Mucosa of stomach (tissue), 1 donor: ENCODE data around the gene NOX5.

Experiments
- H3K27me3 ChIP-seq: one replicate; pipeline ENCODE4 v1.7.0; 2013; ENCODE audit warnings: mild to moderate bottlenecking, low read length; ENCODE audit not compliant: control insufficient read depth, insufficient read depth
- H3K36me3 ChIP-seq: one replicate; pipeline ENCODE4 v1.7.0; 2013; ENCODE audit warnings: low read length; ENCODE audit not compliant: control insufficient read depth, insufficient read depth
- H3K4me1 ChIP-seq: one replicate; pipeline ENCODE4 v1.7.0; 2013; ENCODE audit warnings: mild to moderate bottlenecking, low read length; ENCODE audit not compliant: control insufficient read depth, insufficient read depth
- H3K4me3 ChIP-seq: one replicate; pipeline ENCODE4 v1.7.0; 2013; ENCODE audit warnings: low read length
- H3K9ac ChIP-seq: one replicate; pipeline ENCODE4 v1.7.0; 2013; ENCODE audit warnings: mild to moderate bottlenecking, low read length, moderate library complexity
- H3K9me3 ChIP-seq: one replicate; pipeline ENCODE4 v1.7.0; 2013; ENCODE audit warnings: mild to moderate bottlenecking, low read length, moderate library complexity; ENCODE audit not compliant: control insufficient read depth
- donor health status: Pancreatic carcinoma.

The NOX5 gene

DNA sequence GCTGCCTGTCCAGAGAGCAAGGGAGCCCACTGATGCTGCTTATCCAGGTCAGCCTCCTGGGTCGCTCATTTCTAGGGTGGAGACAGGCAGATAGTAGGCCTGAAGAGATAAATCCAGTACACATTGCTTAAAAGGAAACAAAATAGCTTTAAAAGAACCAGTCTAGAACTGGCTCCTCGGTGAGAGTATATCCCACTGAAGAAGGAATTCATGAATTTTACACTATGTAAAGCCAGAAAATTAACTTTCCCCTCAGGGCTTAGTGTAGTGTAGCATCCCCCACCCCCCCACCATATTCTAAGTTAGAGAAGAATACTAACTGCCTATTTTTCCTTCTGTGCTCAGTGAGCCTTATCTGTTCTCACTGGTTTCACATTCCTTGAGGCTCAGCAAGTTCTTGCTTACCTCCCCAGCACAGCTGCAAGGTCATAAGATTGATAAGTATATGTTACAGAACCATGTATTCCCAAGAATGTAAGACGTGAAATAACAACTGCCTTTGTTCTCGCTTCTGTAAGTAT lies 30.5 kb upstream of the NOX5 start:
- no peaks in the 10 kb centered on the region for H3K9me3 ChIP-seq
- H3K27me3 ChIP-seq, result no peaks in the 10 kb centered on the region
- no peak overlapping the region for H3K4me3 ChIP-seq
- no peaks in the 10 kb centered on the region for H3K4me1 ChIP-seq
- H3K36me3 ChIP-seq, result no peaks in the 10 kb centered on the region
- H3K9ac ChIP-seq, result no peak overlapping the region

DNA sequence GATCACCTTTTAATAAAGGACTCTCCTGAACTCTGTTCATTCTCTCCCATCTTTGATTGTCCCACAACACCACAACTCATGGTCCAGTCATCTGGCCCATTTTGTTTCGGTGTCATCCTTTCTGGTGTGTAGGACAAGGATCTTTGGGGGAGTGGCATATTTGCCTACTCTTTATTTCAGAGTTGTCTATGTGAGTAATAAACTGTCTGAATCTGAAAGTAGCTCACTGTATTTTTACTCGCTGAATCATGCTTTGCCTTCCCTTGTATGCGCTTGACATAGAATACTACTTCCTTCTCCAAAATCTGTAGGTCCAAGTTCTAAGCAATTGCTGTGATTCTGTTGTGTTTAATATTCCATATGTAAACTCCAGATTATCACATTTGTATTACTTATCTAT lies 29.9 kb upstream of the NOX5 start:
- Histone ChIP-seq H3K27me3 (no peaks in the 10 kb centered on the region), H3K4me1 (no peaks in the 10 kb centered on the region), H3K9ac (no peak overlapping the region), H3K4me3 (no peak overlapping the region), H3K36me3 (no peaks in the 10 kb centered on the region), H3K9me3 (no peaks in the 10 kb centered on the region)

DNA sequence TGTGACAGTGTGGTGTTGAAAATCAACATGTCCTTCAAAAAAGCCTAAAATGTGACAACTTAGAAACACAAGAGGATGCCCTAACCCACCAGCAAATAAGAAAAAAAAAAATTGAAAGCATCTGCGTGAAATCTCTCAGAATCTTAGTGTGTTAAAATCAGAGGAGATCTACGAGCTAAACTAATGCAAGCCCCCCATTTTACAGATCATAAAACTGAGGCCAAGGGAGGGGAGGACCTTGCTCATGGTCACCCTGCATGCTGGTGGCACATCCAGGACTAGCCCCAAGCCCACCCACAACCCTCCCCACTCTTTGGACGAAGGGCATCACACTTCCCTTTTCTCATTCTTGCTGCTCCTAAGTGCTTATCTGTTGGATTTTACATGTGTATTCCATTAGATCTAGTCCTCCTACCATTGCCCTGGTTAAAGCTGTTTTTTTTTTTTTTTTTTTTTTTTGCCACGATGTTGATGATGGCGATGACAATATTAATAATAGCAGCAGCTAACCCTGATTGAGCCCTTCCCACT lies 29.1 kb upstream of the NOX5 start:
- Histone ChIP-seq H3K4me3 (no peak overlapping the region), H3K27me3 (no peaks in the 10 kb centered on the region), H3K36me3 (no peaks in the 10 kb centered on the region), H3K9ac (no peak overlapping the region), H3K9me3 (no peaks in the 10 kb centered on the region), H3K4me1 (peaks cover under 1% of the 10 kb centered on the region)

DNA sequence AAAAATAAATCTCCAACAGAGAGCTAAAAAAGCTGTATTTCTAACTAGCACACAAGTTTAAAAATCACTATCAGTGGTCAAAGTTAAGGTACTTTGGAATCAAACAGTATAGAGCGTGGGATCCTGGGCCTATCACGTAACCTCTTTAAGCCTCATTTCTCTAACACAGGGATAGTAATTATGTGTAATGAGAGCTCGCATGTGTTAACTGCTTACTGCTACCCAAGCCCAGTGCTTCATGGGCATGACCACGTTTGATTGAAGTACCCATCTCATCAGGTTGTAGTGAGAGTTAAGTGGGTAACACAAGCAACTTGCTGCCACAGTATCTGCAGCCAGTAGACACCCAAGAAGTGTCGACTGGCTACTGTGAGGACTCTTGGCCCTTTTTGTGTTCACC lies 28.2 kb upstream of the NOX5 start:
- H3K4me1 ChIP-seq, result peaks cover 8% of the 10 kb centered on the region
- no peaks in the 10 kb centered on the region for H3K9me3 ChIP-seq
- no peaks in the 10 kb centered on the region for H3K36me3 ChIP-seq
- no peaks in the 10 kb centered on the region for H3K27me3 ChIP-seq
- no peak overlapping the region for H3K4me3 ChIP-seq
- no peak overlapping the region for H3K9ac ChIP-seq

DNA sequence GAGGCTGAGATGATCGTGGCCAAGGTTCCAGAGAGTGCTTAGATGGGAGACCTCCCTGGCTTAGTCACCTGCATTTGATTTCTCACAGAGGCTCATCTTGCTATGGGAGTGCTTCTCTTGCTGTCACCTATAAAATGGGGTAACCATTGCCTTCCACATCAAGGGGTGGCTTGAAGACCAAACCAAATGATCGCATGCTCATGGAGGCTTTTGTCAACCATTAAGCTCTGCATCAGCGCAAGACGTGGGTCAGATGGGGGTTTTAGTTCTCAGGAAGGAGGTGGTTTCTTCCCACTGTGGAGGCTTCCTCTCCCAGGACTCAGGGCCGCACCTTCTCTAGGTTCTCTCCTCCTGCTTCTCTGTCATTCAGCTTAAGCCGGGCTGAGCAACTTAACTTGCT lies 27.4 kb upstream of the NOX5 start:
- no peak overlapping the region for H3K9ac ChIP-seq
- no peaks in the 10 kb centered on the region for H3K27me3 ChIP-seq
- peaks cover 12% of the 10 kb centered on the region for H3K4me1 ChIP-seq
- no peaks in the 10 kb centered on the region for H3K36me3 ChIP-seq
- H3K4me3 ChIP-seq, result no peak overlapping the region
- no peaks in the 10 kb centered on the region for H3K9me3 ChIP-seq

DNA sequence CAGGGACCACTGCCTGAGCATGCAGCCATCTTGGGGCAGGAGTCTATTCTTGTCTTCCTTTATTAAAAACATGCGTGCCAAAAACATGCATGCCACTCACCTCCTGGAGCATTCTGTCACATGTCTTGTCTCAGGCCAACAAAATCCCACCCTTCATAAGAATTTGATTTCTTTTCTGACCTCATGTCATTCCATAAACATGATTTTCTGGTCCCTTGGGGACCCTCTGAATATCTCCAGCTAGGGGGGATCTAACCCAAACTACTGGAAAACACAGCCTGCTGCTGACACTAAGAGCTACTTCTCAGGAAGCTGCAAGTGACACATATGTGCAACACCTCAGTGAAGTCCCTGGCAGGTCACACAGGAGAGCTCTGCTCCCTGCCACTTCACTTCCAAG lies 26.8 kb upstream of the NOX5 start:
- Histone ChIP-seq H3K4me1 (peaks cover 12% of the 10 kb centered on the region), H3K4me3 (no peak overlapping the region), H3K27me3 (no peaks in the 10 kb centered on the region), H3K36me3 (no peaks in the 10 kb centered on the region), H3K9me3 (no peaks in the 10 kb centered on the region), H3K9ac (no peak overlapping the region)

DNA sequence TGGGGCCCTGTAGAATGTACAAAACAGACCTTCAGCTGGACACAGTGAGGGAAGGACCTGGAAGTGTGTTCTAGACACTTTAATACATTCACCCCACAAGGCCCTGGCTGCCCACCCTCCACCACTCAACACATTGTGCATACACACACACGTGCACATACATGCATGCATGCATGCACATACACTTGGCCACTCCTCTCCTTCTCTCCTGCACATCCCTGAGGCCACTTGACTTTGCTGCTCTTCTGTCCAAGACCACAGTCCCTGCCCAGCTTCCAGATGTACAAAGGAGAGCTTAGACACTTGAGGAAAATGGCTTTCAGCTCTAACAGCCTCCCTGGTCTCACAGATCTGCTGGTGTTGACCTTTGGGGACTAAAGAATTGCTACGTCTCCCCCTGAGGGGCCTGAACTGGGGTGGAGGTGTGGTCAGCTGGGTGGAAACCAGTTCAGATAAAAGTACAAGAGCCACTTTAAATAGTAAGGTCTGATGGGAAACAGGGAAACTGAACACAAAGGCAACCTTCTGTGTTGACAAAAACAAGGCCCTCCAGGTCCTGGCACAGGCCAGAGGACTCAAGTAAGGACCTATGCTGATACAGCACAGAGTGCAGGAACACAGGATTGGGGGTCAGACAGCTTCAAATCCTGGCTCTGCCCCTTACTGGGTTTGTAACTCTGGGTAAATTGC lies 24.8 kb upstream of the NOX5 start:
- Histone ChIP-seq H3K9ac (no peak overlapping the region), H3K9me3 (no peaks in the 10 kb centered on the region), H3K27me3 (no peaks in the 10 kb centered on the region), H3K4me1 (peaks cover 12% of the 10 kb centered on the region), H3K4me3 (no peak overlapping the region), H3K36me3 (no peaks in the 10 kb centered on the region)

DNA sequence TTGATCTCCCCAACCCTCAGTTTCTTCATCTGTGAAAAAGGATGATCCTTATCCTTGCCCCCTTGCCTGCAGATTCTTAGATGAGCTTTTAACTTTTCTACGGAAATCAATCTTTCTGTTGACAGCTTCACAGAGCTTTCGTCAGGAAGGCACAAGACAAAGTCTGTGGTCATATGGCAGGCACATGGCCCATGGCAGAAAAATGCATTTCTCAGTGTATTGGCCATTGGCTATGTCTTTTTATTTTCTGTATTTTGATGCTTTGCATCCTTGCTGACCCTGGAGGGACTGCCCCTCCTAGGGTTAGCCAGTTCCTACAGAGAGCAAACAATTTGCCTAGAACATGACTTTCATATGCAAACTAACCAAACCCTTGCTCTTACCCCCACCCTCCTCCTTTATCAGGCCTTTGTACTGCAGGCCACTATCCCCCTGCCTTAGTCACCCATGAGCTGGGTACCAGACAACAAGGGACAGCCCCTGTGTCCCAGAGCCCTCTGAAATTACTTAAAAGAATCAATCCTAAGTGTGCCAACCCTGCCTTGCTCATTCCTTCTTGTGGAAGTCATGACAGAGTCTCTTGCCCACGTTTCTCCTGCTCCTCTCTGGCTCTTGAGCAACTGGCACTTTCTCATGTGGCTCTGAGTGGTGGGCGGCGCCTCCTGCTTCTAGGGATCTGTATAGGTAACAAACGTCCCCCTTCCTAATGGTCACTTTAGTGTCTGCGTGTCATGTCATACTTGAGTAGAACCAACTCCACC lies 24.1 kb upstream of the NOX5 start:
- H3K9ac ChIP-seq, result no peak overlapping the region
- no peak overlapping the region for H3K4me3 ChIP-seq
- no peaks in the 10 kb centered on the region for H3K27me3 ChIP-seq
- no peaks in the 10 kb centered on the region for H3K9me3 ChIP-seq
- H3K36me3 ChIP-seq, result no peaks in the 10 kb centered on the region
- H3K4me1 ChIP-seq, result peaks cover 12% of the 10 kb centered on the region

DNA sequence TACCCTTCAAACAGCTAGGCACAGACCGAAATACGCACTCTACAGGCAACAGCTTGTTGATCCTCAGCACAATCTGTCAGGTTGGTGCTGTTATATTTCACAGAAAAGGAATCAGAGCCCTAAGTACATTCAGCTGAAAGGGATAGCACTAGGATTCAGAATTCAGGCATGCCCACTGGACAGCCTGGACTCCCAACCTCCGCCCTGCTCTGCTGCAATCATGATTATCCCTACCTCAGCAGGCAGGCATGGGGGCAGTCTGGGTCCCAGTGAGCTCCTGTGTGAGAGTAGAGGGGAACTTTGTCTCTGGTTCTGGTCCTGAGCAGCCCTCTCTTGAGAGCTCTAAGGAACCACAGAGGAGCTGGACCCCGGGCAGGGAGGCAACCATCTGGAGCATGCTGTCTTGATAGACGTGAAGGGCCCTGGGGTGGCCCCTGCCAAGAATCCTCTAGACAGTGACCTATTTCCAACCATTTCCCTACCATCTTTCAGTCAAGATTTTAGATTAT lies 23.4 kb upstream of the NOX5 start:
- no peak overlapping the region for H3K4me3 ChIP-seq
- H3K27me3 ChIP-seq, result no peaks in the 10 kb centered on the region
- peaks cover 12% of the 10 kb centered on the region for H3K4me1 ChIP-seq
- H3K36me3 ChIP-seq, result no peaks in the 10 kb centered on the region
- no peaks in the 10 kb centered on the region for H3K9me3 ChIP-seq
- no peak overlapping the region for H3K9ac ChIP-seq

DNA sequence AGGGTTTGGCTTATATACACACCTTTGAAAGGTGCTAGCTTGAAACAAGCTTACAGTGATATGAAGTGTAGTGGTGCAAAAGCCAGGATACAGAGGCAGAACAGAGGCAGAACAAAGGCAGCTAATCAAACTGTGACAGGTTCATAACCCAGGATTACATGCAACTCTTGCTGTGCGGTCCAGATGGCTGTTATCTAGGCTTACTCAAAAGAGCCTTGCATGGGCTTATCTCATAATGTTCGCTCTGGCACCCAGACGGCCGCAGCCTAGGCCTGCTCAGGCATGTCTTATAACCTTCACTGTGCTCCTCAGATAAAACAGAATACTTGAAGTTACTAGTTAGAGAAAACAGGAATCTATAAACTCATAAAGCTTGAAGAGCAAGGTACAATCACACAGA lies 22.8 kb upstream of the NOX5 start:
- no peaks in the 10 kb centered on the region for H3K36me3 ChIP-seq
- H3K9me3 ChIP-seq, result no peaks in the 10 kb centered on the region
- H3K4me1 ChIP-seq, result peaks cover 12% of the 10 kb centered on the region
- H3K9ac ChIP-seq, result no peak overlapping the region
- H3K27me3 ChIP-seq, result no peaks in the 10 kb centered on the region
- H3K4me3 ChIP-seq, result no peak overlapping the region

DNA sequence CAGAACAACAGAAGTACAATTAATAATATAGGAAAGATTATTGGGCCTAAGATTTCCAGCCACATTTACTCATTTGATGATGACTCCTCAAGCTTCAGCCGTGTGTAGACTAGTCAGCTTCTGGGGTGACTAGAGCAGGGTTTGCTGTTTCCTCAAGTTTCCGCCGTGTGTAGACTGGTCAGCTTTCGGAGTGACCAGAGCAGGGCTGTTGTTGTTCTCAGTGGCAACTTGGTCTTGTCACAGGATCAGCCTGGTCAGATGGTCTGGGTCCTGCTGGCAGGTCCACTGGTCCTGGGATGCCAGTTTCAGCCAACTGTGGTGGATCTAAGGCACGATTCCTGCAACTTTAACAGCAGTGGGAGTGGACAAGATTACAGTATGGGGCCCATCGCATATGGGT lies 21.8 kb upstream of the NOX5 start:
- Histone ChIP-seq H3K27me3 (no peaks in the 10 kb centered on the region), H3K9ac (no peak overlapping the region), H3K4me3 (no peak overlapping the region), H3K9me3 (no peaks in the 10 kb centered on the region), H3K36me3 (no peaks in the 10 kb centered on the region), H3K4me1 (peaks cover 12% of the 10 kb centered on the region)

DNA sequence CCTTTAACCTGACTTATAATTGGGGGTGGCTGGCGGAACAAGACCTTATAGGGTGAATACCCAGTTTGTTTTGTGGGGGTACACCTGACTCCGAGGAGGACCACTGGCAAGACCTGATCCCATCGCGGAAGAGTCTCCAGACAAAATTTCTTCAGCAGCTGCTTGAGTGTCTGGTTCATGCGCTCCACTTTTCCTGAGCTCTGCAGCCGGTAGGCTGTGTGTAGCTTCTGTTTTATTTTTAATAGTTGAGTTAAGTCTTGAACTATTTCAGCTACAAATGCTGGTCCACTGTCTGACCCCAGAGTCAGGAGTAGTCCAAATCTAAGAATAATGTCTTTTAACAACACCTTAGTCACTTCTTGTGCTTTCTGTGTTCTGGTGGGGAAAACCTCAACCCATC lies 21.2 kb upstream of the NOX5 start:
- Histone ChIP-seq H3K9me3 (no peaks in the 10 kb centered on the region), H3K36me3 (no peaks in the 10 kb centered on the region), H3K9ac (no peak overlapping the region), H3K4me3 (no peak overlapping the region), H3K27me3 (no peaks in the 10 kb centered on the region), H3K4me1 (peaks cover 12% of the 10 kb centered on the region)
